OCI-LY1 (cell line): ENCODE measurements around the gene PKD2L1.

Experiments
- CTCF ChIP-seq: fragments of 200-600 bp; sonication (generic), shearing (Covaris generic); IDR thresholded peaks from 2 replicates; pipeline ENCODE4 v1.5.1; 2017; ENCODE audit warnings: mild to moderate bottlenecking, antibody characterized with exemption, low read length, moderate library complexity, mixed read lengths
- EZH2 ChIP-seq: fragments of 200-600 bp; sonication (generic), shearing (Covaris generic); IDR thresholded peaks from 2 replicates; pipeline ENCODE4 v1.8.0; 2017; ENCODE audit warnings: borderline replicate concordance, mixed run types, mild to moderate bottlenecking, antibody characterized with exemption, low read length, moderate library complexity, mixed read lengths

GRCh38 chr10:100346351-100346764, 16.3 kb upstream of the PKD2L1 start:
- TF ChIP-seq EZH2 (no peak), CTCF (no peak)
